ENCODE measurements around the gene ZPBP.
"Not testable (repeated sequence)": the region's sequence is repeated elsewhere in the genome, so short reads cannot be mapped to it uniquely, and the experiment has no call there.

ZPBP gene

GRCh38 chr7:50092579-50093491, at the start of gene ZPBP:
Gene ZPBP (minus strand): TSS chr7:50093246. CDS start chr7:50093194, 52 bp downstream.
- DNase-seq = peak; percentile 70

- peak; percentile 35 for DNase-seq
These were observed 49.5 kb upstream of the ZPBP start for GRCh38 chr7:50142425-50143017.

GRCh38 chr7:50141854-50142253, 48.8 kb upstream of the ZPBP start:
- DNase-seq = no peak

GRCh38 chr7:50141131-50141530, 48.1 kb upstream of the ZPBP start:
- no peak for DNase-seq

- no peak for DNase-seq
These were observed 47.6 kb upstream of the ZPBP start for GRCh38 chr7:50140688-50141087.

- no peak for DNase-seq
These were observed 45.1 kb upstream of the ZPBP start for GRCh38 chr7:50138101-50138500.

- DNase-seq = no peak
These were observed 32.7 kb upstream of the ZPBP start for GRCh38 chr7:50125766-50126165.

GRCh38 chr7:50121286-50121685, 28.2 kb upstream of the ZPBP start:
- no peak for DNase-seq

- DNase-seq = no peak
These were observed 27.0 kb upstream of the ZPBP start for GRCh38 chr7:50119815-50120637.

GRCh38 chr7:50112250-50112649, 19.2 kb upstream of the ZPBP start:
- no peak for DNase-seq

GRCh38 chr7:50101873-50102272, 8.8 kb upstream of the ZPBP start:
- DNase-seq = no peak

- no peak for DNase-seq
These were observed 2.6 kb upstream of the ZPBP start for GRCh38 chr7:50095634-50096033.

- no peak for DNase-seq
These were observed 4.5 kb downstream of the ZPBP start for GRCh38 chr7:50088463-50089129.

GRCh38 chr7:50085344-50085743, 7.7 kb downstream of the ZPBP start:
- DNase-seq = no peak

- DNase-seq = no peak
These were observed 20.0 kb downstream of the ZPBP start for GRCh38 chr7:50073093-50073492.

GRCh38 chr7:50069613-50070012, 23.4 kb downstream of the ZPBP start:
- DNase-seq = peak; percentile 56

- DNase-seq = peak; percentile 81
These were observed 24.0 kb downstream of the ZPBP start for GRCh38 chr7:50068850-50069551.

- DNase-seq = peak; percentile 78
These were observed 25.0 kb downstream of the ZPBP start for GRCh38 chr7:50068026-50068425.

- no peak for DNase-seq
These were observed 30.1 kb downstream of the ZPBP start for GRCh38 chr7:50062951-50063350.

GRCh38 chr7:50056131-50056530, 36.9 kb downstream of the ZPBP start:
- no peak for DNase-seq

- DNase-seq = no peak
These were observed 45.3 kb downstream of the ZPBP start for GRCh38 chr7:50047716-50048115.

GRCh38 chr7:50041165-50041564, 51.9 kb downstream of the ZPBP start:
- DNase-seq = not testable (repeated sequence)
